Transverse colon (tissue), 4 donors: ENCODE results near the gene PELI1.
"Not testable (repeated sequence)": the region's sequence is repeated elsewhere in the genome, so short reads cannot be mapped to it uniquely, and the experiment has no call there.

Experiments used
- EP300 ChIP-seq: sonication (generic); formaldehyde crosslinking; IDR thresholded peaks from one replicate; pipeline ENCODE4 v1.6.1; 2017; ENCODE audit warnings: antibody characterized with exemption, low read depth
- POLR2A ChIP-seq: fragments of 450-650 bp; IDR thresholded peaks from one replicate; pipeline ENCODE4 v1.6.1; 2016; ENCODE audit warnings: antibody characterized with exemption, mild to moderate bottlenecking, moderate library complexity
- POLR2AphosphoS5 ChIP-seq, 3 donors: sonication (generic); formaldehyde crosslinking; IDR thresholded peaks; one replicate each; pipeline ENCODE4 v1.6.1; 2016; ENCODE audit warnings: antibody characterized with exemption in 3 of 3
- TF ChIP-seq, protein P1 (sequence below), 5 experiments: fragments of 200-600 bp in 3 of 5; fragments of 450-650 bp in 2 of 5; sonication (generic) in 3 of 5; IDR thresholded peaks; 1 replicate in 2 of 5; 2 replicates in 3 of 5; pipeline ENCODE4 v1.5.1; 2016 to 2017; ENCODE audit warnings: antibody characterized with exemption in 5 of 5, inconsistent platforms in 3 of 5, mild to moderate bottlenecking in 2 of 5, moderate library complexity in 1 of 5

DNA sequence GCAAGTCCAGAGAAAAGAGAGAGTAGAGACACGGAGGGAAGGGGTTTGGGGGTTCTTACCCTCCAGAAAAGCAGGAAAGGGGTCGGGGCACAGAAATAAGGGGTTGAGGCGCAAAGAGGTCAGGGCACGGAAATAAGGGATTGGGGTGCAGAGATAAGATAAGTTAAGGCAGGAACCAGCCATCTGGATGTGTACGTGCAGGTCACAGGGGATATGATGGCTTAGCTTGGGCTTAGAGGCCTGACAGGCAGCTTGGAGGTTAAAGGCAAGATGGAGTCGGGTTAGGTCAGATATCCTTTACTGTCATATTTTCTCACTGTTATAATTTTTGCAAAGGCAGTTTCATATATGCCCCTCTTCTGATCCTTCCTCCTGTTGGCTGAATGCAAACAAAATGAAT, 64.5 kb downstream of the PELI1 start:
- TF ChIP-seq, protein P1, sequence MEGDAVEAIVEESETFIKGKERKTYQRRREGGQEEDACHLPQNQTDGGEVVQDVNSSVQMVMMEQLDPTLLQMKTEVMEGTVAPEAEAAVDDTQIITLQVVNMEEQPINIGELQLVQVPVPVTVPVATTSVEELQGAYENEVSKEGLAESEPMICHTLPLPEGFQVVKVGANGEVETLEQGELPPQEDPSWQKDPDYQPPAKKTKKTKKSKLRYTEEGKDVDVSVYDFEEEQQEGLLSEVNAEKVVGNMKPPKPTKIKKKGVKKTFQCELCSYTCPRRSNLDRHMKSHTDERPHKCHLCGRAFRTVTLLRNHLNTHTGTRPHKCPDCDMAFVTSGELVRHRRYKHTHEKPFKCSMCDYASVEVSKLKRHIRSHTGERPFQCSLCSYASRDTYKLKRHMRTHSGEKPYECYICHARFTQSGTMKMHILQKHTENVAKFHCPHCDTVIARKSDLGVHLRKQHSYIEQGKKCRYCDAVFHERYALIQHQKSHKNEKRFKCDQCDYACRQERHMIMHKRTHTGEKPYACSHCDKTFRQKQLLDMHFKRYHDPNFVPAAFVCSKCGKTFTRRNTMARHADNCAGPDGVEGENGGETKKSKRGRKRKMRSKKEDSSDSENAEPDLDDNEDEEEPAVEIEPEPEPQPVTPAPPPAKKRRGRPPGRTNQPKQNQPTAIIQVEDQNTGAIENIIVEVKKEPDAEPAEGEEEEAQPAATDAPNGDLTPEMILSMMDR (IDR thresholded peaks at IDR 0.05): not testable (repeated sequence)
- TF ChIP-seq POLR2A; POLR2AphosphoS5 (IDR thresholded peaks at IDR 0.05); EP300: not testable (repeated sequence)
